ENCODE data around the gene CEMIP2. TPM values are rescaled to one million over a fixed set of nuclear protein-coding genes. Genes with fewer than 3 reads are reported as not detected.

Gene CEMIP2
- total RNA-seq, 2 donors from 2014 or later: 20.4 to 86.5 TPM

DNA sequence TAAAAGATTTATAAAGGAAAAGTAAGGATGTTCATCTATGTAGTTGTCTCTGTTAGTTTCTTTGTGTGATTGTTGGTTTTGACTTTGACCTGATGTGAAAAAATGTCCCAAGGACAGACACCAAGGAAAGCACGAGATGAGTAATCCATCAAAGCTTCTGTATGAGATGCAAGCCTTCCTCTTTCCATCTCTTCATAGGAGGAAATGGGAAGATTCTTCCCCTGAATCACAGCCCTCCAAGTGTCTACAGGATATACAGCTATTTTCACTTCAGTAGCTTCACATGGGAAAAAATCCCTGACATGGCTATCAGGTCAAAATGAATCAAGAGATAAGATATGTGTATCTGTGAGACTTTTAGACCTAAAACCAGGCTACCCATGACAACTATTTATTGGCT lies 29.0 kb upstream of the CEMIP2 start:
- TF ChIP-seq POLR2A (IDR thresholded peaks at IDR 0.05) (no peak), POLR2AphosphoS5 (IDR thresholded peaks at IDR 0.05) (no peak)
- TF ChIP-seq, protein P1, sequence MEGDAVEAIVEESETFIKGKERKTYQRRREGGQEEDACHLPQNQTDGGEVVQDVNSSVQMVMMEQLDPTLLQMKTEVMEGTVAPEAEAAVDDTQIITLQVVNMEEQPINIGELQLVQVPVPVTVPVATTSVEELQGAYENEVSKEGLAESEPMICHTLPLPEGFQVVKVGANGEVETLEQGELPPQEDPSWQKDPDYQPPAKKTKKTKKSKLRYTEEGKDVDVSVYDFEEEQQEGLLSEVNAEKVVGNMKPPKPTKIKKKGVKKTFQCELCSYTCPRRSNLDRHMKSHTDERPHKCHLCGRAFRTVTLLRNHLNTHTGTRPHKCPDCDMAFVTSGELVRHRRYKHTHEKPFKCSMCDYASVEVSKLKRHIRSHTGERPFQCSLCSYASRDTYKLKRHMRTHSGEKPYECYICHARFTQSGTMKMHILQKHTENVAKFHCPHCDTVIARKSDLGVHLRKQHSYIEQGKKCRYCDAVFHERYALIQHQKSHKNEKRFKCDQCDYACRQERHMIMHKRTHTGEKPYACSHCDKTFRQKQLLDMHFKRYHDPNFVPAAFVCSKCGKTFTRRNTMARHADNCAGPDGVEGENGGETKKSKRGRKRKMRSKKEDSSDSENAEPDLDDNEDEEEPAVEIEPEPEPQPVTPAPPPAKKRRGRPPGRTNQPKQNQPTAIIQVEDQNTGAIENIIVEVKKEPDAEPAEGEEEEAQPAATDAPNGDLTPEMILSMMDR (IDR thresholded peaks at IDR 0.05): no peak
- Histone ChIP-seq H3K4me3 (no peak overlapping the region), H3K27ac (no peak overlapping the region), H3K4me1 (replicated peaks) (no peaks in the 10 kb centered on the region), H3K36me3 (no peaks in the 10 kb centered on the region), H3K27me3 (replicated peaks; ENCODE audit: insufficient read depth) (no peaks in the 10 kb centered on the region), H3K9me3 (no peaks in the 10 kb centered on the region)
- DNase-seq (ENCODE audit: low spot score): no peak
- WGBS: 97% methylated on average over 1 of the region's 1 CpG
- intact Hi-C loops (cut with DNase I): no loop called here

GRCh38 chr9:71796100-71796767 lies 27.9 kb upstream of the CEMIP2 start:
- no peak for DNase-seq (ENCODE audit: low spot score)
- Histone ChIP-seq H3K36me3 (no peaks in the 10 kb centered on the region), H3K27me3 (replicated peaks; ENCODE audit: insufficient read depth) (no peaks in the 10 kb centered on the region), H3K4me3 (no peak overlapping the region), H3K27ac (no peak overlapping the region), H3K9me3 (no peaks in the 10 kb centered on the region), H3K4me1 (replicated peaks) (no peaks in the 10 kb centered on the region)
- 94% methylated on average over 2 of the region's 2 CpGs for WGBS
- intact Hi-C loops (cut with DNase I): no loop called here
- TF ChIP-seq POLR2A (IDR thresholded peaks at IDR 0.05) (no peak), POLR2AphosphoS5 (IDR thresholded peaks at IDR 0.05) (no peak)
- TF ChIP-seq, protein P1 (IDR thresholded peaks at IDR 0.05): no peak

GRCh38 chr9:71795097-71795813 lies 26.9 kb upstream of the CEMIP2 start:
- 75% methylated on average over 7 of the region's 7 CpGs for WGBS
- no peak for DNase-seq (ENCODE audit: low spot score)
- Histone ChIP-seq H3K36me3 (no peaks in the 10 kb centered on the region), H3K27ac (no peak overlapping the region), H3K9me3 (no peaks in the 10 kb centered on the region), H3K4me3 (no peak overlapping the region), H3K27me3 (replicated peaks; ENCODE audit: insufficient read depth) (no peaks in the 10 kb centered on the region), H3K4me1 (replicated peaks) (no peaks in the 10 kb centered on the region)
- intact Hi-C loops (cut with DNase I): no loop called here
- TF ChIP-seq POLR2AphosphoS5 (IDR thresholded peaks at IDR 0.05) (no peak), POLR2A (IDR thresholded peaks at IDR 0.05) (no peak)
- TF ChIP-seq, protein P1 (IDR thresholded peaks at IDR 0.05): no peak

- TF ChIP-seq POLR2A (IDR thresholded peaks at IDR 0.05) (no peak), POLR2AphosphoS5 (IDR thresholded peaks at IDR 0.05) (no peak)
- TF ChIP-seq, protein P1 (IDR thresholded peaks at IDR 0.05): no peak
- DNase-seq (ENCODE audit: low spot score): no peak
- intact Hi-C loops (cut with DNase I): no loop called here
- no peaks in the 10 kb centered on the region for H3K27me3 ChIP-seq (replicated peaks; ENCODE audit: insufficient read depth)
- H3K9me3 ChIP-seq: no peaks in the 10 kb centered on the region
- H3K4me1 ChIP-seq (replicated peaks): no peaks in the 10 kb centered on the region
- H3K27ac ChIP-seq: no peak overlapping the region
- H3K36me3 ChIP-seq: no peaks in the 10 kb centered on the region
- H3K4me3 ChIP-seq: no peak overlapping the region
- WGBS: 92% methylated on average over 2 of the region's 2 CpGs
Observed at GRCh38 chr9:71793386-71794105, 25.2 kb upstream of the CEMIP2 start.

Data from prostate gland (tissue), 2 donors.